Mesendoderm (in vitro differentiated cells): ENCODE results near the gene KDM6B.

Experiments used
- DNase-seq: peaks from one replicate; pipeline ENCODE4 v3.0.0; 2013
- H2AK5ac ChIP-seq: 2 replicates; pipeline ENCODE4 v1.6.1; 2013; ENCODE audit warnings: low read length, inconsistent platforms
- H2BK120ac ChIP-seq: 2 replicates; pipeline ENCODE4 v1.6.1; 2013; ENCODE audit warnings: low read depth, mild to moderate bottlenecking, low read length, moderate library complexity, mixed read lengths
- H2BK15ac ChIP-seq: replicated peaks from 2 replicates; pipeline ENCODE4 v1.6.1; 2013; ENCODE audit warnings: low read depth, mild to moderate bottlenecking, moderate library complexity
- H2BK5ac ChIP-seq: 2 replicates; pipeline ENCODE4 v1.6.1; 2013; ENCODE audit warnings: low read length, inconsistent platforms
- H3K18ac ChIP-seq: 2 replicates; pipeline ENCODE4 v1.6.1; 2013; ENCODE audit warnings: mild to moderate bottlenecking, low read length, mixed read lengths
- H3K23ac ChIP-seq: one replicate; pipeline ENCODE4 v1.6.1; 2013; ENCODE audit warnings: low read length
- H3K27ac ChIP-seq: 2 replicates; pipeline ENCODE4 v1.5.1; 2013; ENCODE audit warnings: low read depth, mild to moderate bottlenecking, inconsistent platforms, low read length, moderate library complexity
- H3K27me3 ChIP-seq: 2 replicates; pipeline ENCODE4 v1.6.1; 2013; ENCODE audit warnings: low read length, control low read depth, mild to moderate bottlenecking, inconsistent platforms; ENCODE audit not compliant: insufficient read depth, poor library complexity
- H3K36me3 ChIP-seq: 2 replicates; pipeline ENCODE4 v1.6.1; 2013; ENCODE audit warnings: low read length, inconsistent platforms; ENCODE audit not compliant: control insufficient read depth, insufficient read depth
- H3K4ac ChIP-seq: one replicate; pipeline ENCODE4 v1.6.1; 2013; ENCODE audit warnings: low read depth, mild to moderate bottlenecking, low read length, moderate library complexity
- H3K4me1 ChIP-seq: 2 replicates; pipeline ENCODE4 v1.6.1; 2013; ENCODE audit warnings: low read depth, low read length, inconsistent platforms; ENCODE audit not compliant: control insufficient read depth
- H3K4me2 ChIP-seq: 2 replicates; pipeline ENCODE4 v1.6.1; 2013; ENCODE audit warnings: low read length
- H3K4me3 ChIP-seq: 2 replicates; pipeline ENCODE4 v1.5.1; 2013; ENCODE audit warnings: mild to moderate bottlenecking, low read length
- H3K56ac ChIP-seq: one replicate; pipeline ENCODE4 v1.6.1; 2013; ENCODE audit warnings: low read length
- H3K79me1 ChIP-seq: 2 replicates; pipeline ENCODE4 v1.6.1; 2013; ENCODE audit warnings: low read length, inconsistent platforms
- H3K79me2 ChIP-seq: 2 replicates; pipeline ENCODE4 v1.6.1; 2013; ENCODE audit warnings: mild to moderate bottlenecking, low read length; ENCODE audit not compliant: control insufficient read depth, insufficient read depth
- H3K9ac ChIP-seq: 2 replicates; pipeline ENCODE4 v1.6.1; 2013; ENCODE audit warnings: low read length, inconsistent platforms
- H4K5ac ChIP-seq: one replicate; pipeline ENCODE4 v1.6.1; 2013; ENCODE audit warnings: low read length
- H4K8ac ChIP-seq: one replicate; pipeline ENCODE4 v1.6.1; 2013; ENCODE audit warnings: low read depth, mild to moderate bottlenecking, control low read depth, low read length, moderate library complexity
- WGBS: extraction: QIAGEN DNeasy Blood & Tissue Kit; methylation state at CpG from one replicate; pipeline ENCODE4 v1.1.7; 2013; ENCODE audit warnings: low lambda C conversion rate, missing lambda C conversion rate; ENCODE audit not compliant: insufficient coverage; ENCODE audit errors: extremely low coverage; 5-methylcytosine and 5-hydroxymethylcytosine counted together

KDM6B gene

GRCh38 chr17:7794075-7794663 is 39.8 kb upstream of the KDM6B start:
- no peak overlapping the region for H3K4me2 ChIP-seq
- no peak overlapping the region for H2AK5ac ChIP-seq
- DNase-seq, result no peak
- no peak overlapping the region for H3K18ac ChIP-seq
- H2BK15ac ChIP-seq, result no peak overlapping the region
- no peak overlapping the region for H3K27ac ChIP-seq
- H4K5ac ChIP-seq, result no peak overlapping the region
- H3K4me1 ChIP-seq, result no peaks in the 10 kb centered on the region
- H2BK5ac ChIP-seq, result no peak overlapping the region
- H3K9ac ChIP-seq, result no peak overlapping the region
- H3K4me3 ChIP-seq, result no peak overlapping the region
- H2BK120ac ChIP-seq, result no peak overlapping the region
- no peak overlapping the region for H3K4ac ChIP-seq
- no peaks in the 10 kb centered on the region for H3K79me2 ChIP-seq
- no peaks in the 10 kb centered on the region for H3K27me3 ChIP-seq
- WGBS, result no CpG with 5 or more reads among the region's 19 CpGs
- H3K79me1 ChIP-seq, result no peaks in the 10 kb centered on the region
- H3K23ac ChIP-seq, result no peak overlapping the region
- H3K56ac ChIP-seq, result peak overlapping the region; percentile 64
- no peak overlapping the region for H4K8ac ChIP-seq
- H3K36me3 ChIP-seq, result no peaks in the 10 kb centered on the region

GRCh38 chr17:7797976-7798375 is 36.0 kb upstream of the KDM6B start:
- Histone ChIP-seq H2AK5ac (no peak overlapping the region), H4K5ac (no peak overlapping the region), H3K4me3 (no peak overlapping the region), H3K9ac (no peak overlapping the region), H3K79me1 (no peaks in the 10 kb centered on the region), H3K27me3 (no peaks in the 10 kb centered on the region), H2BK120ac (no peak overlapping the region), H3K18ac (no peak overlapping the region), H3K4ac (no peak overlapping the region), H3K79me2 (no peaks in the 10 kb centered on the region), H3K4me2 (no peak overlapping the region), H2BK15ac (no peak overlapping the region), H3K27ac (no peak overlapping the region), H3K4me1 (no peaks in the 10 kb centered on the region), H2BK5ac (no peak overlapping the region), H3K56ac (no peak overlapping the region), H3K23ac (no peak overlapping the region), H4K8ac (no peak overlapping the region), H3K36me3 (no peaks in the 10 kb centered on the region)
- DNase-seq, result no peak
- WGBS, result no CpG with 5 or more reads among the region's 13 CpGs

GRCh38 chr17:7798839-7799238 is 35.2 kb upstream of the KDM6B start:
- no peak overlapping the region for H3K4me2 ChIP-seq
- H4K5ac ChIP-seq, result no peak overlapping the region
- no peak overlapping the region for H3K23ac ChIP-seq
- no peak overlapping the region for H3K9ac ChIP-seq
- H3K18ac ChIP-seq, result no peak overlapping the region
- H2BK15ac ChIP-seq, result no peak overlapping the region
- H3K27me3 ChIP-seq, result no peaks in the 10 kb centered on the region
- H2BK120ac ChIP-seq, result no peak overlapping the region
- no CpG with 5 or more reads among the region's 13 CpGs for WGBS
- no peak overlapping the region for H3K56ac ChIP-seq
- DNase-seq, result no peak
- H3K27ac ChIP-seq, result no peak overlapping the region
- no peak overlapping the region for H4K8ac ChIP-seq
- no peaks in the 10 kb centered on the region for H3K79me1 ChIP-seq
- no peaks in the 10 kb centered on the region for H3K79me2 ChIP-seq
- no peaks in the 10 kb centered on the region for H3K36me3 ChIP-seq
- H2AK5ac ChIP-seq, result no peak overlapping the region
- no peak overlapping the region for H3K4ac ChIP-seq
- H3K4me3 ChIP-seq, result no peak overlapping the region
- H2BK5ac ChIP-seq, result no peak overlapping the region
- H3K4me1 ChIP-seq, result no peaks in the 10 kb centered on the region

GRCh38 chr17:7803981-7804380 is 30.0 kb upstream of the KDM6B start:
- H2AK5ac ChIP-seq, result no peak overlapping the region
- H3K4ac ChIP-seq, result no peak overlapping the region
- WGBS, result no CpG with 5 or more reads among the region's 13 CpGs
- H3K4me1 ChIP-seq, result no peaks in the 10 kb centered on the region
- no peak overlapping the region for H3K56ac ChIP-seq
- H2BK15ac ChIP-seq, result no peak overlapping the region
- H3K36me3 ChIP-seq, result no peaks in the 10 kb centered on the region
- no peak overlapping the region for H2BK120ac ChIP-seq
- H2BK5ac ChIP-seq, result no peak overlapping the region
- H3K27me3 ChIP-seq, result no peaks in the 10 kb centered on the region
- no peaks in the 10 kb centered on the region for H3K79me1 ChIP-seq
- no peak overlapping the region for H3K18ac ChIP-seq
- no peak overlapping the region for H4K8ac ChIP-seq
- no peak overlapping the region for H3K23ac ChIP-seq
- no peak overlapping the region for H3K27ac ChIP-seq
- no peak overlapping the region for H3K9ac ChIP-seq
- H3K4me2 ChIP-seq, result no peak overlapping the region
- peak; percentile 20 for DNase-seq
- no peak overlapping the region for H4K5ac ChIP-seq
- H3K79me2 ChIP-seq, result no peaks in the 10 kb centered on the region
- H3K4me3 ChIP-seq, result no peak overlapping the region

GRCh38 chr17:7806587-7806986 is 27.4 kb upstream of the KDM6B start:
- Histone ChIP-seq H3K18ac (no peak overlapping the region), H2BK120ac (no peak overlapping the region), H3K79me1 (no peaks in the 10 kb centered on the region), H3K4me3 (no peak overlapping the region), H3K23ac (no peak overlapping the region), H3K79me2 (no peaks in the 10 kb centered on the region), H2BK15ac (no peak overlapping the region), H3K4me2 (no peak overlapping the region), H2AK5ac (no peak overlapping the region), H3K4me1 (no peaks in the 10 kb centered on the region), H3K4ac (no peak overlapping the region), H3K56ac (no peak overlapping the region), H2BK5ac (no peak overlapping the region), H4K8ac (no peak overlapping the region), H3K27ac (no peak overlapping the region), H3K27me3 (no peaks in the 10 kb centered on the region), H3K36me3 (no peaks in the 10 kb centered on the region), H4K5ac (no peak overlapping the region), H3K9ac (no peak overlapping the region)
- no peak for DNase-seq
- WGBS, result no CpG with 5 or more reads among the region's 6 CpGs

GRCh38 chr17:7807206-7807605 is 26.8 kb upstream of the KDM6B start:
- H3K23ac ChIP-seq, result no peak overlapping the region
- no peak overlapping the region for H3K4me2 ChIP-seq
- no peak overlapping the region for H3K27ac ChIP-seq
- no peak overlapping the region for H2AK5ac ChIP-seq
- H3K4ac ChIP-seq, result no peak overlapping the region
- H3K9ac ChIP-seq, result no peak overlapping the region
- no peak overlapping the region for H4K5ac ChIP-seq
- H3K79me1 ChIP-seq, result no peaks in the 10 kb centered on the region
- no peaks in the 10 kb centered on the region for H3K4me1 ChIP-seq
- H3K27me3 ChIP-seq, result no peaks in the 10 kb centered on the region
- no peak overlapping the region for H3K18ac ChIP-seq
- no peak overlapping the region for H2BK15ac ChIP-seq
- H2BK120ac ChIP-seq, result no peak overlapping the region
- H2BK5ac ChIP-seq, result no peak overlapping the region
- H4K8ac ChIP-seq, result no peak overlapping the region
- DNase-seq, result no peak
- no peaks in the 10 kb centered on the region for H3K79me2 ChIP-seq
- no peaks in the 10 kb centered on the region for H3K36me3 ChIP-seq
- no peak overlapping the region for H3K56ac ChIP-seq
- H3K4me3 ChIP-seq, result no peak overlapping the region
- no CpG with 5 or more reads among the region's 21 CpGs for WGBS
